PC-9 (cell line): ENCODE results near the gene CSGALNACT2. TPM values are rescaled to one million over a fixed set of nuclear protein-coding genes. Genes with fewer than 3 reads are reported as not detected.

Experiments used
- BruUV-seq: library from RNA; stranded (reverse); fragments of 400-500 nt; replicated peaks from 2 replicates; lab custom pipeline; 2021; lab: Mats Ljungman, UMichigan
- CTCF ChIA-PET: fragments of 300-600 bp; sonication (Branson Sonifier 250); formaldehyde crosslinking; loops from one replicate; lab custom pipeline; 2022; ENCODE audit warnings: antibody characterized with exemption; lab: Charles Lee
- POLR2A ChIA-PET: fragments of 300-600 bp; sonication (Branson Sonifier 250); formaldehyde crosslinking; loops from one replicate; lab custom pipeline; 2022; ENCODE audit warnings: antibody characterized with exemption; ENCODE audit not compliant: unreplicated experiment; lab: Charles Lee
- DNase-seq, 2 experiments: peaks; one replicate each; pipeline versions ENCODE4 v3.0.0 to v3.0.0-alpha.2; 2015 to 2022; ENCODE audit warnings: mixed read lengths in 1 of 2
- H2AFZ ChIP-seq: fragments of 200-600 bp; sonication (generic); 2 replicates; pipeline ENCODE4 v1.8.1; 2017; ENCODE audit warnings: antibody characterized with exemption
- H3F3A ChIP-seq: fragments of 200-600 bp; sonication (generic); 2 replicates; pipeline ENCODE4 v1.8.1; 2017; ENCODE audit warnings: antibody characterized with exemption, mild to moderate bottlenecking, low read depth; ENCODE audit not compliant: insufficient read depth
- H3K27ac ChIP-seq: fragments of 200-600 bp; sonication (generic); 2 replicates; pipeline ENCODE4 v1.6.1; 2016; ENCODE audit warnings: mixed run types
- H3K27me3 ChIP-seq: fragments of 200-600 bp; sonication (generic); 2 replicates; pipeline ENCODE4 v1.6.1; 2016; ENCODE audit warnings: low read depth, mixed run types; ENCODE audit not compliant: insufficient read depth
- H3K36me3 ChIP-seq: fragments of 200-600 bp; sonication (generic); 2 replicates; pipeline ENCODE4 v1.6.1; 2016; ENCODE audit warnings: low read depth, mixed run types
- H3K4me1 ChIP-seq: fragments of 200-600 bp; sonication (generic); replicated peaks from 2 replicates; pipeline ENCODE4 v1.6.1; 2016; ENCODE audit warnings: mixed run types; ENCODE audit not compliant: insufficient read depth
- H3K4me2 ChIP-seq: fragments of 200-600 bp; sonication (generic); 2 replicates; pipeline ENCODE4 v1.6.1; 2017; ENCODE audit warnings: mixed run types
- H3K4me3 ChIP-seq: fragments of 200-600 bp; sonication (generic); 2 replicates; pipeline ENCODE4 v1.6.1; 2016; ENCODE audit warnings: mixed run types
- H3K79me2 ChIP-seq: fragments of 200-600 bp; sonication (generic); 2 replicates; pipeline ENCODE4 v1.6.1; 2017; ENCODE audit warnings: low read depth, mixed run types
- H3K9me2 ChIP-seq: fragments of 200-600 bp; sonication (generic); 2 replicates; pipeline ENCODE4 v1.8.1; 2017; ENCODE audit warnings: mild to moderate bottlenecking; ENCODE audit not compliant: insufficient read depth
- H3K9me3 ChIP-seq: fragments of 200-600 bp; sonication (generic); 2 replicates; pipeline ENCODE4 v1.8.1; 2016; ENCODE audit warnings: low read depth; ENCODE audit not compliant: insufficient read depth
- H4K20me1 ChIP-seq: fragments of 200-600 bp; sonication (generic); 2 replicates; pipeline ENCODE4 v1.8.1; 2017; ENCODE audit not compliant: insufficient read depth
- EZH2 ChIP-seq: fragments of 200-600 bp; sonication (generic); IDR thresholded peaks from 2 replicates; pipeline ENCODE4 v1.8.0; 2017; ENCODE audit warnings: antibody characterized with exemption, low read depth
- intact Hi-C: fragments of 100-400 bp; cut with micrococcal nuclease; formaldehyde crosslinking; loops from one replicate; pipeline ENCODE4 v1.10.0; 2022; ENCODE audit not compliant: unreplicated experiment
- total RNA-seq: library from RNA; stranded (reverse); gene quantifications from 2 replicates; pipeline ENCODE4 v1.2.3, GENCODE V29; 2021
- TF ChIP-seq, protein P1 (sequence below): fragments of 200-600 bp; sonication (generic); conservative IDR thresholded peaks from 2 replicates; pipeline ENCODE4 v1.6.1; 2017; ENCODE audit warnings: mixed run types, antibody characterized with exemption, mild to moderate bottlenecking, moderate library complexity

CSGALNACT2 gene
- total RNA-seq, 1 experiment from 2014 or later: 7.2 TPM

DNA sequence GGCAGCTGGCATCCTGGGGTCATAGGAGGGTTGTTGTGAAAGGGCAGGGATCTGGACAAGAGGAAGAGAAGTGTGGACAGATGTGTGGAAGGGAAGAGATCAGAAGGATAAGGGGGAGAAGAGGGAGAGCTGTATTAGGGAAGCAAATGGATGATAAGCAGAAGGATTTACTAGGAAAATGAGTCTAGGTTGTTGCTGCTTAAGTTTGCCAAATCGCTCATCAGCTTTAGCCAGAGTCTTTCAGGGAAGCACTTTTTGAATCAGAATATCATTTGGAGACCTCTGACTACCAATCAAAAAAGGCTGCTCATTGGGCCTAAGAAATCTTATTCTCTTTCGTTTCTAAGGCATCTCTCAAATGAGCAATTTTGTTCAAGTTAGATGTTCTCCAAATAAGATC is 2.6 kb upstream of the CSGALNACT2 start:
- intact Hi-C loops: no loop called here

DNA sequence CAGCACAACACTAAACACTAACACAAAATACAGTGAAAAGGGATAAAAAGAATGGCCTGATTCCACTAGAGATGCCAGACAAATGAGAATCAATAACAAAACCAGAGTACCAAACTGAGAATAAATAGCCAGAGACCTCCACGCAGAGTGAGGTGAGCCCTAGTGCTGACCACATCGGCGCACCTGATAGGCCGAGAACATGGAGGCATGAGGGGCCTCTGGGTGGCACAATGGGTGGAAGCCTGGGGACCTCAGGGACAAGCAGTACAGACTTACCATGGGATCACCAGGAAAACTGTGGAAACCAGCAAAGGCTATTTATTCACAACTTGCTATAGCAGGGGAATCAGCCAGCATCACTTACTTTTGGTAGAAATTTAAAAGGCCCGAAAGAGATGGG is 1.8 kb upstream of the CSGALNACT2 start:
- Histone ChIP-seq H3K27ac (no peak overlapping the region), H4K20me1 (no peaks in the 10 kb centered on the region), H3K9me3 (no peaks in the 10 kb centered on the region), H3F3A (peaks cover 21% of the 10 kb centered on the region), H3K27me3 (no peaks in the 10 kb centered on the region), H3K79me2 (peaks cover 31% of the 10 kb centered on the region), H2AFZ (no peak overlapping the region), H3K4me3 (no peak overlapping the region), H3K4me1 (peaks cover 28% of the 10 kb centered on the region), H3K36me3 (no peaks in the 10 kb centered on the region), H3K4me2 (no peak overlapping the region), H3K9me2 (no peaks in the 10 kb centered on the region)
- POLR2A ChIA-PET: no interaction called here
- no TSS peak for BruUV-seq
- TF ChIP-seq, protein P1, sequence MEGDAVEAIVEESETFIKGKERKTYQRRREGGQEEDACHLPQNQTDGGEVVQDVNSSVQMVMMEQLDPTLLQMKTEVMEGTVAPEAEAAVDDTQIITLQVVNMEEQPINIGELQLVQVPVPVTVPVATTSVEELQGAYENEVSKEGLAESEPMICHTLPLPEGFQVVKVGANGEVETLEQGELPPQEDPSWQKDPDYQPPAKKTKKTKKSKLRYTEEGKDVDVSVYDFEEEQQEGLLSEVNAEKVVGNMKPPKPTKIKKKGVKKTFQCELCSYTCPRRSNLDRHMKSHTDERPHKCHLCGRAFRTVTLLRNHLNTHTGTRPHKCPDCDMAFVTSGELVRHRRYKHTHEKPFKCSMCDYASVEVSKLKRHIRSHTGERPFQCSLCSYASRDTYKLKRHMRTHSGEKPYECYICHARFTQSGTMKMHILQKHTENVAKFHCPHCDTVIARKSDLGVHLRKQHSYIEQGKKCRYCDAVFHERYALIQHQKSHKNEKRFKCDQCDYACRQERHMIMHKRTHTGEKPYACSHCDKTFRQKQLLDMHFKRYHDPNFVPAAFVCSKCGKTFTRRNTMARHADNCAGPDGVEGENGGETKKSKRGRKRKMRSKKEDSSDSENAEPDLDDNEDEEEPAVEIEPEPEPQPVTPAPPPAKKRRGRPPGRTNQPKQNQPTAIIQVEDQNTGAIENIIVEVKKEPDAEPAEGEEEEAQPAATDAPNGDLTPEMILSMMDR: no peak
- no peak for TF ChIP-seq EZH2
- DNase-seq: no peak
- intact Hi-C loops: no loop called here
- CTCF ChIA-PET: no interaction called here

More for the DNA sequence above, 2.6 kb upstream of the CSGALNACT2 start:
- BruUV-seq: no TSS peak
- H2AFZ ChIP-seq: no peak overlapping the region
- peaks cover 19% of the 10 kb centered on the region for H3F3A ChIP-seq
- CTCF ChIA-PET: no interaction called here
- H3K9me2 ChIP-seq: no peaks in the 10 kb centered on the region
- no peak for TF ChIP-seq EZH2
- TF ChIP-seq, protein P1: no peak
- peaks cover 25% of the 10 kb centered on the region for H3K4me1 ChIP-seq
- no peak for DNase-seq
- H3K4me3 ChIP-seq: no peak overlapping the region
- no peaks in the 10 kb centered on the region for H3K36me3 ChIP-seq
- POLR2A ChIA-PET: no interaction called here
- no peaks in the 10 kb centered on the region for H4K20me1 ChIP-seq
- H3K9me3 ChIP-seq: no peaks in the 10 kb centered on the region
- no peaks in the 10 kb centered on the region for H3K27me3 ChIP-seq
- peaks cover 24% of the 10 kb centered on the region for H3K79me2 ChIP-seq
- H3K27ac ChIP-seq: no peak overlapping the region
- no peak overlapping the region for H3K4me2 ChIP-seq

DNA sequence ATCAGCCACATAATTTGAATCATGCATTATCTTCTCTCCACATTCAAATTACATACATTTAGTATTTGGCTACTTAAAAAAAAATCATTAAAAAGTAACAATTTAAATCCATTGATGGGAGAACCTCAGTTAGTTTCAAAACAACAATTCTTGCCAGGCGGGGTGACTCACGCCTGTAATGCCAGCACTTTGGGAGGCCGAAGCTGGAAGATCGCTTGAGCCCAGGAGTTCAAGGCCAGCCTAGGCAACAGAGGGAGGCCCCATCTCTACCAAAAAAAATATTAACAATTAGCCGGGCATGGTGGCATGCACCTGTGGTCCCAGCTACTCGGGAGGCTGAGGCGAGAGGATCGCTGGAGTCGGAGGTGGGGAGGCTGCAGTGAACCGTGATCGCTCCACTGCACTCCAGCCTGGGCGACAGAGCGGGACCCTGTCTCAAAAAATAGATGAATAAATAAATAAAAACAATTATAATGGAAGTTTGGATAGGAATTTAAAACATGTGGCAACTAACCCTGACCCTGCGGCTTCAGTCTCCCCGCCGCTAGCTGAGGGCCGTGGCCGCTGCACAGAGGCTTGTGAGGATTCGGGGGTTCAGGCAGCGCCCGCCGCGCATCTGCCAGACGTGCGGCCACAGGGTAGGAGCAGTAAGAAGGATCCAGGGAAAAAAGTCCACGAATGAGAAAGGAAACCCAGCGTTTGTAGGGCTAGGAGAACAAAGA is 1.1 kb upstream of the CSGALNACT2 start:
- Histone ChIP-seq H3K79me2 (peaks cover 36% of the 10 kb centered on the region), H3K27ac (no peak overlapping the region), H4K20me1 (no peaks in the 10 kb centered on the region), H3K27me3 (no peaks in the 10 kb centered on the region), H3K36me3 (no peaks in the 10 kb centered on the region), H3K4me1 (peaks cover 28% of the 10 kb centered on the region), H3K4me2 (peak overlapping the region; percentile 96), H3K9me3 (no peaks in the 10 kb centered on the region), H2AFZ (peak overlapping the region; percentile 100), H3K4me3 (peak overlapping the region; percentile 99), H3F3A (peaks cover 21% of the 10 kb centered on the region), H3K9me2 (no peaks in the 10 kb centered on the region)
- no peak for TF ChIP-seq EZH2
- TF ChIP-seq, protein P1: no peak
- DNase-seq: no peak
- no TSS peak for BruUV-seq
- intact Hi-C loops: no loop called here
- POLR2A ChIA-PET: interaction anchor here (0.5 kb wide), 1 partner anchor 38 kb away, joined by 3 read pairs; no protein-coding TSS in a partner anchor
- CTCF ChIA-PET: no interaction called here
